Endothelial cell of umbilical vein (primary cell): ENCODE results near the gene MYORG. TPM values are rescaled to one million over a fixed set of nuclear protein-coding genes. Genes with fewer than 3 reads are reported as not detected.

ENCODE experiments used
- BruUV-seq: library from RNA; stranded (reverse); fragments of 400-500 nt; replicated peaks from 2 replicates; lab custom pipeline; 2021; lab: Mats Ljungman, UMichigan
- CTCF ChIA-PET: fragments of 300-600, 350-600 bp; sonication (Branson Sonifier 250); formaldehyde crosslinking; loops from one replicate; lab custom pipeline; 2021; ENCODE audit warnings: antibody characterized with exemption, inconsistent platforms; lab: Charles Lee
- POLR2A ChIA-PET: fragments of 300-600, 350-600 bp; sonication (Branson Sonifier 250); formaldehyde crosslinking; loops from one replicate; lab custom pipeline; 2021; ENCODE audit warnings: antibody characterized with exemption, inconsistent platforms; lab: Charles Lee
- DNase-seq: peaks from one replicate; pipeline ENCODE4 v3.0.0-alpha.2; 2011; ENCODE audit warnings: low read depth, low spot score
- FAIRE-seq: peaks from 2 replicates; lab custom pipeline; 2011; peaks lifted over from hg19 to GRCh38; lab: Jason Lieb, UNC
- H2AFZ ChIP-seq: 2 replicates; pipeline ENCODE4 v1.6.0; 2012; ENCODE audit warnings: low read depth, low read length, control low read depth, inconsistent platforms
- H3K27ac ChIP-seq: 2 replicates; pipeline ENCODE4 v1.5.1; 2011; ENCODE audit warnings: low read depth, mild to moderate bottlenecking, control low read depth, low read length, moderate library complexity; ENCODE audit not compliant: insufficient read depth
- H3K27me3 ChIP-seq, 2 experiments: 2 replicates each; pipeline versions ENCODE4 v1.6.0 to v1.6.1; 2011; ENCODE audit warnings: low read length in 2 of 2, mixed read lengths in 1 of 2; ENCODE audit not compliant: control insufficient read depth in 2 of 2, insufficient read depth in 2 of 2
- H3K36me3 ChIP-seq, 2 experiments: 2 replicates in 1 of 2; 3 replicates in 1 of 2; pipeline ENCODE4 v1.5.1; 2011; ENCODE audit warnings: low read length in 2 of 2, mild to moderate bottlenecking in 1 of 2, moderate library complexity in 1 of 2; ENCODE audit not compliant: control insufficient read depth in 2 of 2, insufficient read depth in 2 of 2; ENCODE audit errors: extremely low read depth in 1 of 2
- H3K4me1 ChIP-seq: 3 replicates; pipeline ENCODE4 v1.5.1; 2011; ENCODE audit warnings: mild to moderate bottlenecking, low read length; ENCODE audit not compliant: control insufficient read depth, insufficient read depth; ENCODE audit errors: extremely low read depth
- H3K4me2 ChIP-seq: 2 replicates; pipeline ENCODE4 v1.6.1; 2011; ENCODE audit warnings: low read length, control low read depth, mixed read lengths; ENCODE audit not compliant: insufficient read depth
- H3K4me3 ChIP-seq, 3 experiments: fragments of 200-600 bp in 1 of 3; sonication (generic), shearing (Covaris generic) in 1 of 3; replicated peaks in 1 of 3; 2 replicates each; pipeline ENCODE4 v1.5.1; 2011 to 2016; ENCODE audit warnings: control low read depth in 3 of 3, low read length in 3 of 3, mild to moderate bottlenecking in 2 of 3, inconsistent platforms in 1 of 3, low read depth in 1 of 3, moderate library complexity in 1 of 3; ENCODE audit not compliant: insufficient read depth in 1 of 3
- H3K79me2 ChIP-seq: 2 replicates; pipeline ENCODE4 v1.6.0; 2012; ENCODE audit warnings: low read length, inconsistent platforms; ENCODE audit not compliant: control insufficient read depth, insufficient read depth
- H3K9ac ChIP-seq: replicated peaks from 2 replicates; pipeline ENCODE3; 2011; ENCODE audit warnings: low read length, control low read depth; ENCODE audit not compliant: insufficient read depth; ENCODE audit errors: extremely low read depth
- H3K9me1 ChIP-seq: replicated peaks from 3 replicates; pipeline ENCODE4 v1.6.0; 2011; ENCODE audit warnings: mild to moderate bottlenecking, low read length; ENCODE audit not compliant: control insufficient read depth, insufficient read depth; ENCODE audit errors: extremely low read depth
- H3K9me3 ChIP-seq: replicated peaks from 2 replicates; pipeline ENCODE4 v1.5.1; 2012; ENCODE audit warnings: low read length, inconsistent platforms; ENCODE audit not compliant: control insufficient read depth, insufficient read depth
- H4K20me1 ChIP-seq: replicated peaks from 2 replicates; pipeline ENCODE3; 2011; ENCODE audit warnings: mild to moderate bottlenecking, low read length; ENCODE audit not compliant: control insufficient read depth, insufficient read depth; ENCODE audit errors: extremely low read depth
- FOS ChIP-seq: IDR thresholded peaks from 2 replicates; pipeline ENCODE4 v1.6.1; 2011; ENCODE audit warnings: mild to moderate bottlenecking, low read length, moderate library complexity, borderline replicate concordance; ENCODE audit not compliant: insufficient read depth
- JUN ChIP-seq: IDR thresholded peaks from 2 replicates; pipeline ENCODE4 v1.6.1; 2011; ENCODE audit warnings: borderline replicate concordance, low read depth; ENCODE audit not compliant: insufficient read length, insufficient read depth
- dilution Hi-C: fragments of 300-500 bp; cut with MboI; formaldehyde crosslinking; loops from one replicate; pipeline ENCODE4 v1.15.0; 2019; ENCODE audit warnings: low sequenced_read_pairs; ENCODE audit not compliant: extremely low pct_ligation_motif_present
- intact Hi-C: fragments of 100-400 bp; cut with micrococcal nuclease; formaldehyde crosslinking; loops from one replicate; pipeline ENCODE4 v1.10.0; 2022
- polyA plus RNA-seq, 4 experiments: library from polyadenylated mRNA; depleted of rRNA in 3 of 4; stranded (reverse) in 3 of 4; unstranded in 1 of 4; fragments of >200 nt; gene quantifications; 2 replicates each; pipeline versions ENCODE4 v1.2.1 to v1.2.3, GENCODE V29; 2011 to 2012; ENCODE audit warnings: missing spikeins in 1 of 4
- total RNA-seq: library from RNA; stranded (reverse); gene quantifications from 2 replicates; pipeline ENCODE4 v1.2.3, GENCODE V29; 2021
- TF ChIP-seq, protein P1 (sequence below), 2 donors: IDR thresholded peaks; 1 replicate in 1 of 2; 2 replicates in 1 of 2; pipeline ENCODE4 v1.5.1; 2011; ENCODE audit warnings: low read length in 2 of 2, mild to moderate bottlenecking in 2 of 2, moderate library complexity in 2 of 2, control low read depth in 1 of 2, inconsistent platforms in 1 of 2, low read depth in 1 of 2; ENCODE audit not compliant: insufficient read depth in 1 of 2; ENCODE audit errors: extremely low read depth in 1 of 2

MYORG gene
- total and polyA plus RNA-seq, 2 donors (not counting 3 experiments of a cell fraction or from before 2014, with no cell fraction given) = 2.8 to 7.0 TPM

DNA sequence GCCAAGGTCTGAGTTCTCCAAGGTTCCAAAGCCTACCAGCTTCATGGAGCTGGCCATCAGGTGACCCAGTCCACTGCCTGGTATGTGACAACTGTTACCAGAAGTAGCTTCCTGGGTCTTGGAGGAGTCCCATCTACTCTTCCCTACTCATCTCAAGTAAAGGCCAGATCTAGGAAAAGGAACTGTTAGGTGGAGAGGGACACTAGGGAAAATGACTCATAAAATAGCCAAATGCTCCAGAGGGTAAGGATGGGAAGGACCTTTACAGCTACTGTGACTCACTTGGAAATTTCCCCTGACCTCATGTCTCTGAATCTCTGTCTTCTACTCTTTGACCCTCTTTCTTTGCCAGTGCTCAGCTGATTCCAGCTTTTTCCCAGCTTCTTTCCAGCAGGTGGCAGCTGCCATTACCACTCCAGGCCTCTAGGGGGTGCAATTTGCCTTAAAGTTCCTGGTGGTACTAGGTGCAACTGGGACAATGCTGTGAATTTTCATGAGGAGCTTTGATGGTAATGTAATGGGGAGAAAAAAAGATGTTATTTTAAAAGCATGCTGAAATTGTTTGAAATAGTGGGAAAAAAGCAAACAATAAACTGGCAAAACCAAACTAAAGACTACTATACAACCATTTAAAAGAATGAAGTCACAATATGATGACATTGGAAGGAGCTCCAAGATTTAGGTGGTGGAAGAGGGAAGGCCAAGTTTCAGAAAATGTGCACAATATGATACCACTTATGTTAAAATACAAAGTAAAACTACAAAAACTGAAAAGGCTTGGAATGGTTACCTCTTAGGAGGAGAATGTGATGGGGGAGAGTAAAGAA is 27.1 kb upstream of the MYORG start:
- intact Hi-C loops = loop anchor here (1.0 to 2.0 kb wide), 3 partner anchors 97 to 187 kb away; no protein-coding TSS in a partner anchor
- no TSS peak for BruUV-seq
- FAIRE-seq (peak; percentile 96), DNase-seq (peak; percentile 66)
- dilution Hi-C loops = loop anchor here (25.0 kb wide), 1 partner anchor 109 kb away; the partner anchor contains the start of gene ENHO
- H3K4me2 ChIP-seq = no peak overlapping the region
- no peaks in the 10 kb centered on the region for H3K27me3 ChIP-seq
- no peak overlapping the region for H3K9ac ChIP-seq
- TF ChIP-seq, protein P1, sequence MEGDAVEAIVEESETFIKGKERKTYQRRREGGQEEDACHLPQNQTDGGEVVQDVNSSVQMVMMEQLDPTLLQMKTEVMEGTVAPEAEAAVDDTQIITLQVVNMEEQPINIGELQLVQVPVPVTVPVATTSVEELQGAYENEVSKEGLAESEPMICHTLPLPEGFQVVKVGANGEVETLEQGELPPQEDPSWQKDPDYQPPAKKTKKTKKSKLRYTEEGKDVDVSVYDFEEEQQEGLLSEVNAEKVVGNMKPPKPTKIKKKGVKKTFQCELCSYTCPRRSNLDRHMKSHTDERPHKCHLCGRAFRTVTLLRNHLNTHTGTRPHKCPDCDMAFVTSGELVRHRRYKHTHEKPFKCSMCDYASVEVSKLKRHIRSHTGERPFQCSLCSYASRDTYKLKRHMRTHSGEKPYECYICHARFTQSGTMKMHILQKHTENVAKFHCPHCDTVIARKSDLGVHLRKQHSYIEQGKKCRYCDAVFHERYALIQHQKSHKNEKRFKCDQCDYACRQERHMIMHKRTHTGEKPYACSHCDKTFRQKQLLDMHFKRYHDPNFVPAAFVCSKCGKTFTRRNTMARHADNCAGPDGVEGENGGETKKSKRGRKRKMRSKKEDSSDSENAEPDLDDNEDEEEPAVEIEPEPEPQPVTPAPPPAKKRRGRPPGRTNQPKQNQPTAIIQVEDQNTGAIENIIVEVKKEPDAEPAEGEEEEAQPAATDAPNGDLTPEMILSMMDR (IDR thresholded peaks at IDR 0.05; ENCODE audit: extremely low read depth in 1 of 2, insufficient read depth in 1 of 2, low read depth in 1 of 2, low read length in 2 of 2) = peak; percentile 87 to 98
- TF ChIP-seq JUN (peak; percentile 14), FOS (no peak)
- no peaks in the 10 kb centered on the region for H3K9me1 ChIP-seq
- ChIA-PET CTCF (interaction anchor here (0.6 to 4.0 kb wide), 68 partner anchors 9 to 333 kb away, joined by 3 to 141 read pairs (median 7); partner anchors contain the start of genes DCTN3, DNAI1, ENHO and FAM219A), POLR2A (no interaction called here)
- peaks cover 3% of the 10 kb centered on the region for H4K20me1 ChIP-seq
- no peak overlapping the region for H2AFZ ChIP-seq
- no peak overlapping the region for H3K27ac ChIP-seq
- H3K79me2 ChIP-seq = no peaks in the 10 kb centered on the region
- H3K9me3 ChIP-seq = no peaks in the 10 kb centered on the region
- H3K36me3 ChIP-seq = peaks cover 0 to 23% of the 10 kb centered on the region in 2 experiments
- no peak overlapping the region for H3K4me3 ChIP-seq
- no peaks in the 10 kb centered on the region for H3K4me1 ChIP-seq
